HepG2 (cell line): ENCODE results near the gene HECTD2. TPM values are rescaled to one million over a fixed set of nuclear protein-coding genes. Genes with fewer than 3 reads are reported as not detected.

Experiments
- CENPT ChIP-seq: sonication (generic); formaldehyde crosslinking; IDR thresholded peaks from 2 replicates; pipeline ENCODE4 v1.8.0; 2022; ENCODE audit warnings: low read depth, mild to moderate bottlenecking, moderate library complexity, missing genetic modification reagents
- CREB1 ChIP-seq, 2 experiments: fragments of 450-650 bp in 1 of 2; IDR thresholded peaks; 2 replicates each; pipeline ENCODE4 v1.6.1; 2016 to 2017; ENCODE audit warnings: control low read depth in 1 of 2, mild to moderate bottlenecking in 1 of 2, missing compliant biosample characterization in 1 of 2, missing genetic modification characterization in 1 of 2
- MAX ChIP-seq: IDR thresholded peaks from 2 replicates; pipeline ENCODE4 v1.6.1; 2012; ENCODE audit warnings: inconsistent platforms
- MIER3 ChIP-seq: IDR thresholded peaks from 2 replicates; pipeline ENCODE4 v1.6.1; 2016; ENCODE audit warnings: missing compliant biosample characterization, borderline replicate concordance
- MYPOP ChIP-seq: sonication (generic); formaldehyde crosslinking; IDR thresholded peaks from 2 replicates; pipeline ENCODE4 v1.8.1; 2023; ENCODE audit warnings: mild to moderate bottlenecking, moderate library complexity, missing genetic modification reagents
- POLR2AphosphoS5 ChIP-seq: IDR thresholded peaks from 2 replicates; pipeline ENCODE4 v1.6.1; 2012; ENCODE audit warnings: low read depth, low read length
- SP1 ChIP-seq, 2 experiments: fragments of 450-650 bp in 1 of 2; sonication (generic) in 1 of 2; formaldehyde crosslinking in 1 of 2; IDR thresholded peaks; 2 replicates each; pipeline versions ENCODE4 v1.4.0 to v1.6.1; 2016 to 2020; ENCODE audit warnings: missing genetic modification reagents in 1 of 2
- STAG1 ChIP-seq: sonication (generic); formaldehyde crosslinking; IDR thresholded peaks from 2 replicates; pipeline ENCODE4 v1.4.0; 2020; ENCODE audit warnings: missing genetic modification reagents
- ZNF136 ChIP-seq: sonication (generic); formaldehyde crosslinking; IDR thresholded peaks from 2 replicates; pipeline ENCODE4 v1.8.1; 2022; ENCODE audit warnings: low read depth, mild to moderate bottlenecking, moderate library complexity, missing genetic modification reagents
- ZNF556 ChIP-seq: sonication (generic); formaldehyde crosslinking; IDR thresholded peaks from 2 replicates; pipeline ENCODE4 v1.4.0; 2020; ENCODE audit warnings: mild to moderate bottlenecking, missing genetic modification reagents, borderline replicate concordance
- ZXDC ChIP-seq: sonication (generic); formaldehyde crosslinking; IDR thresholded peaks from 2 replicates; pipeline ENCODE4 v1.5.0; 2020; ENCODE audit warnings: mild to moderate bottlenecking, missing genetic modification reagents
- polyA plus RNA-seq, 8 experiments: library from polyadenylated mRNA; depleted of rRNA in 3 of 8; stranded (reverse) in 7 of 8; unstranded in 1 of 8; fragments of >200 nt; fragmentation: Illumina TruSeq in 4 of 8; extraction: Trizol in 4 of 8; gene quantifications; 2 replicates each; pipeline versions ENCODE4 v1.2.1 to v1.2.3, GENCODE V29; 2011 to 2016; ENCODE audit warnings: low read depth in 4 of 8, missing spikeins in 1 of 8, mixed read lengths in 1 of 8; ENCODE audit not compliant: insufficient read depth in 1 of 8
- total RNA-seq, 5 experiments: library from RNA; depleted of rRNA; stranded (reverse); fragments of >200 nt; fragmentation: Illumina TruSeq; extraction: Trizol; gene quantifications; 2 replicates each; pipeline ENCODE4 v1.2.3, GENCODE V29; 2016; ENCODE audit warnings: low read depth in 1 of 5
- TF ChIP-seq, protein P1 (sequence below), 2 experiments: sonication (generic) in 1 of 2; formaldehyde crosslinking in 1 of 2; IDR thresholded peaks; 2 replicates each; pipeline versions ENCODE4 v1.4.0 to v1.6.1; 2016 to 2020; ENCODE audit warnings: borderline replicate concordance in 1 of 2, low read depth in 1 of 2, mild to moderate bottlenecking in 1 of 2, missing genetic modification reagents in 1 of 2
- TF ChIP-seq, protein P2 (sequence below): sonication (generic); formaldehyde crosslinking; IDR thresholded peaks from 2 replicates; pipeline ENCODE4 v1.8.0; 2022; ENCODE audit warnings: missing genetic modification reagents, mild to moderate bottlenecking, borderline replicate concordance
- TF ChIP-seq, protein P3 (sequence below): sonication (generic); formaldehyde crosslinking; conservative IDR thresholded peaks from 2 replicates; pipeline ENCODE4 v1.5.0; 2020; ENCODE audit warnings: missing genetic modification reagents

The HECTD2 gene
- total and polyA plus RNA-seq, 2 of the 13 experiments (the other 11 are each of a cell fraction or from before 2014, with no cell fraction given) = 3.2 to 5.2 TPM

DNA sequence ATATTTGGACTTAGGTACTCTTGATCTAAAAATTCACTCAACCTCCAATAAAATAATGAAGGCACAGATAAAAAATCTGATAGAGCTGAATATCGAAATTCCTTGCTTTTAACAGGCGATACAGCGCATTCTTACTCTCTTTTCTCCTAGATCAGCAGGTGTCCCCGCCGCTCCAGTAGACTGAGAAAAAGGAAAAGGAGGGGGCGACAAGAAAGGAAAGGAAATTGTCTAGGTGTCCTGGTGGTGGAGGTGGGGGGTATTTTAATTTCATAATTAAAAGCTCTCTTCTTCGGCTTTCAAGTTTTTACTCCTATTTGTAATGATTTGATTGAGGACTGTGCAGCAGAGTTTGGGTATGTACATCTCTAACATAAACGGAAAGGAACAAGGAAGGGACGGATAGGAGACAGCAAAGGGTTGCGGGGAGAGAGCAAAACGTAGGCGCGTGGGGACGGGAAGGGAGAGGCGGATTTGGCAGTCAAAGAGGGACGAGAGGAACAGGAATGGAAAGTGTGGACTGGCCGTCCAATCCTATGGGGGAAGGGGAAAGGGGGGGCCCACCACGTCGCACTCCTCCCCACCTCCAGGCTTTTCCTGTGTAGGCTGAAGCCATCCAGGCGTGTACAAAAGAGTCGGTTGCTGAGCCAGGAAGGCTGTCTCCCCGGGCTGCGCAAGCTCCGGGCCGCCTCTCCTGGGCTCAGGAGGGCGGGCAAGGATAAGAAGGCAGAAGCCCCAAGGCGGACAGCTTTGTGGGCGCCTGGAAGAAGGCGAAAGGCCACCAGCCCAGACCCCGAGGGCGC lies 875 bp upstream of the HECTD2 start (continued):
- TF ChIP-seq MYPOP = 0 out of 2 replicates have a peak, but pooled peaks have one; percentile 49
- TF ChIP-seq SP1 (IDR thresholded peaks at IDR 0.05) = no peak
- 0 out of 2 replicates have a peak, but pooled peaks have one; percentile 19 for TF ChIP-seq SP1 (CRISPR knock-in tag; IDR thresholded peaks at IDR 0.05)
- TF ChIP-seq ZNF136 (CRISPR knock-in tag) = 0 out of 2 replicates have a peak, but pooled peaks have one; percentile 37
- TF ChIP-seq CENPT (CRISPR knock-in tag) = no peak
- TF ChIP-seq, protein P1, sequence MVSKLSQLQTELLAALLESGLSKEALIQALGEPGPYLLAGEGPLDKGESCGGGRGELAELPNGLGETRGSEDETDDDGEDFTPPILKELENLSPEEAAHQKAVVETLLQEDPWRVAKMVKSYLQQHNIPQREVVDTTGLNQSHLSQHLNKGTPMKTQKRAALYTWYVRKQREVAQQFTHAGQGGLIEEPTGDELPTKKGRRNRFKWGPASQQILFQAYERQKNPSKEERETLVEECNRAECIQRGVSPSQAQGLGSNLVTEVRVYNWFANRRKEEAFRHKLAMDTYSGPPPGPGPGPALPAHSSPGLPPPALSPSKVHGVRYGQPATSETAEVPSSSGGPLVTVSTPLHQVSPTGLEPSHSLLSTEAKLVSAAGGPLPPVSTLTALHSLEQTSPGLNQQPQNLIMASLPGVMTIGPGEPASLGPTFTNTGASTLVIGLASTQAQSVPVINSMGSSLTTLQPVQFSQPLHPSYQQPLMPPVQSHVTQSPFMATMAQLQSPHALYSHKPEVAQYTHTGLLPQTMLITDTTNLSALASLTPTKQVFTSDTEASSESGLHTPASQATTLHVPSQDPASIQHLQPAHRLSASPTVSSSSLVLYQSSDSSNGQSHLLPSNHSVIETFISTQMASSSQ (IDR thresholded peaks at IDR 0.05; ENCODE audit: low read depth) = no peak
- TF ChIP-seq, protein P1 (CRISPR knock-in tag; IDR thresholded peaks at IDR 0.05; ENCODE audit: borderline replicate concordance) = peak; percentile 43; the same call in 1 of the 2 replicates
- TF ChIP-seq POLR2AphosphoS5 = peak; percentile 68
- TF ChIP-seq, protein P2, sequence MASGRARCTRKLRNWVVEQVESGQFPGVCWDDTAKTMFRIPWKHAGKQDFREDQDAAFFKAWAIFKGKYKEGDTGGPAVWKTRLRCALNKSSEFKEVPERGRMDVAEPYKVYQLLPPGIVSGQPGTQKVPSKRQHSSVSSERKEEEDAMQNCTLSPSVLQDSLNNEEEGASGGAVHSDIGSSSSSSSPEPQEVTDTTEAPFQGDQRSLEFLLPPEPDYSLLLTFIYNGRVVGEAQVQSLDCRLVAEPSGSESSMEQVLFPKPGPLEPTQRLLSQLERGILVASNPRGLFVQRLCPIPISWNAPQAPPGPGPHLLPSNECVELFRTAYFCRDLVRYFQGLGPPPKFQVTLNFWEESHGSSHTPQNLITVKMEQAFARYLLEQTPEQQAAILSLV (CRISPR knock-in tag) = peak; percentile 77; the same call in 1 of the 2 replicates
- TF ChIP-seq, protein P3, sequence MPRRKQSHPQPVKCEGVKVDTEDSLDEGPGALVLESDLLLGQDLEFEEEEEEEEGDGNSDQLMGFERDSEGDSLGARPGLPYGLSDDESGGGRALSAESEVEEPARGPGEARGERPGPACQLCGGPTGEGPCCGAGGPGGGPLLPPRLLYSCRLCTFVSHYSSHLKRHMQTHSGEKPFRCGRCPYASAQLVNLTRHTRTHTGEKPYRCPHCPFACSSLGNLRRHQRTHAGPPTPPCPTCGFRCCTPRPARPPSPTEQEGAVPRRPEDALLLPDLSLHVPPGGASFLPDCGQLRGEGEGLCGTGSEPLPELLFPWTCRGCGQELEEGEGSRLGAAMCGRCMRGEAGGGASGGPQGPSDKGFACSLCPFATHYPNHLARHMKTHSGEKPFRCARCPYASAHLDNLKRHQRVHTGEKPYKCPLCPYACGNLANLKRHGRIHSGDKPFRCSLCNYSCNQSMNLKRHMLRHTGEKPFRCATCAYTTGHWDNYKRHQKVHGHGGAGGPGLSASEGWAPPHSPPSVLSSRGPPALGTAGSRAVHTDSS (CRISPR knock-in tag) = 0 out of 2 replicates have a peak, but pooled peaks have one; percentile 61
- TF ChIP-seq MAX = peak; percentile 12; the same call in 1 of the 2 replicates
- TF ChIP-seq MIER3 (CRISPR knock-in tag) = peak; percentile 34; the same call in 1 of the 2 replicates
- TF ChIP-seq STAG1 (CRISPR knock-in tag) = 0 out of 2 replicates have a peak, but pooled peaks have one; percentile 9
- 0 out of 2 replicates have a peak, but pooled peaks have one; percentile 54 for TF ChIP-seq ZXDC (CRISPR knock-in tag)
- no peak for TF ChIP-seq CREB1 (IDR thresholded peaks at IDR 0.05)
- 0 out of 2 replicates have a peak, but pooled peaks have one; percentile 14 for TF ChIP-seq CREB1 (CRISPR knock-in tag; IDR thresholded peaks at IDR 0.05)
- peak; percentile 53; the same call in 1 of the 2 replicates for TF ChIP-seq ZNF556 (CRISPR knock-in tag)
